Neural progenitor cell (in vitro differentiated cells): ENCODE data around the gene POC5. TPM values are rescaled to one million over a fixed set of nuclear protein-coding genes. Genes with fewer than 3 reads are reported as not detected.

Source experiments
- DNase-seq: peaks from one replicate; pipeline ENCODE4 v3.0.0-alpha.2; 2016; ENCODE audit warnings: low spot score
- H2AFZ ChIP-seq: fragments of 200-600 bp; sonication (generic); replicated peaks from 2 replicates; pipeline ENCODE4 v1.6.1; 2016; ENCODE audit warnings: antibody characterized with exemption
- H3F3A ChIP-seq: fragments of 200-600 bp; sonication (generic); 2 replicates; pipeline ENCODE4 v1.6.1; 2016; ENCODE audit warnings: antibody characterized with exemption, low read depth
- H3K27ac ChIP-seq: fragments of 200-600 bp; sonication (generic); 2 replicates; pipeline ENCODE4 v1.5.1; 2016; ENCODE audit warnings: mild to moderate bottlenecking
- H3K27me3 ChIP-seq: fragments of 200-600 bp; sonication (generic); 2 replicates; pipeline ENCODE4 v1.6.1; 2016; ENCODE audit warnings: mild to moderate bottlenecking, moderate library complexity
- H3K36me3 ChIP-seq: fragments of 200-600 bp; sonication (generic); 2 replicates; pipeline ENCODE4 v1.5.1; 2016
- H3K4me1 ChIP-seq: fragments of 200-600 bp; sonication (generic); 2 replicates; pipeline ENCODE4 v1.6.1; 2016; ENCODE audit warnings: mixed run types
- H3K4me2 ChIP-seq: fragments of 200-600 bp; sonication (generic); 2 replicates; pipeline ENCODE4 v1.6.1; 2016
- H3K4me3 ChIP-seq: fragments of 200-600 bp; sonication (generic); 2 replicates; pipeline ENCODE4 v1.5.1; 2016
- H3K79me2 ChIP-seq: fragments of 200-600 bp; sonication (generic); 2 replicates; pipeline ENCODE4 v1.6.1; 2016; ENCODE audit warnings: low read depth
- H3K9ac ChIP-seq: fragments of 200-600 bp; sonication (generic); 2 replicates; pipeline ENCODE4 v1.6.1; 2016
- H3K9me3 ChIP-seq: fragments of 200-600 bp; sonication (generic); 2 replicates; pipeline ENCODE4 v1.5.1; 2016; ENCODE audit warnings: low read depth
- H4K20me1 ChIP-seq: fragments of 200-600 bp; sonication (generic); 2 replicates; pipeline ENCODE4 v1.6.1; 2016; ENCODE audit warnings: low read depth
- H3K27ac Mint-ChIP-seq: 3 replicates; pipeline ENCODE4 v1.8.0; 2021; ENCODE audit warnings: mixed read lengths
- H3K27me3 Mint-ChIP-seq: 2 replicates; pipeline ENCODE4 v1.8.0; 2022; ENCODE audit warnings: low read depth, mild to moderate bottlenecking, inconsistent platforms, moderate library complexity, mixed read lengths; ENCODE audit not compliant: insufficient read depth
- H3K36me3 Mint-ChIP-seq: 3 replicates; pipeline ENCODE4 v1.8.0; 2021; ENCODE audit warnings: mixed read lengths
- H3K4me1 Mint-ChIP-seq: 3 replicates; pipeline ENCODE4 v1.8.0; 2021; ENCODE audit warnings: mixed read lengths
- H3K4me3 Mint-ChIP-seq: 3 replicates; pipeline ENCODE4 v1.8.0; 2021; ENCODE audit warnings: mild to moderate bottlenecking, moderate library complexity, mixed read lengths
- H3K9me3 Mint-ChIP-seq: 3 replicates; pipeline ENCODE4 v1.8.0; 2020; ENCODE audit warnings: mixed read lengths
- EZH2 ChIP-seq: fragments of 200-600 bp; sonication (generic); IDR thresholded peaks from 2 replicates; pipeline ENCODE4 v1.6.1; 2017; ENCODE audit warnings: antibody characterized with exemption, mild to moderate bottlenecking, moderate library complexity
- EZH2phosphoT487 ChIP-seq: fragments of 200-600 bp; sonication (generic); IDR thresholded peaks from 2 replicates; pipeline ENCODE4 v1.6.1; 2017; ENCODE audit warnings: antibody characterized with exemption
- total RNA-seq: library from RNA; depleted of rRNA; stranded (reverse); fragments of >200 nt; gene quantifications from 2 replicates; pipeline ENCODE4 v1.2.3, GENCODE V29; 2015; ENCODE audit warnings: low replicate concordance
- TF ChIP-seq, protein P1 (sequence below): fragments of 200-600 bp; sonication (generic); IDR thresholded peaks from 2 replicates; pipeline ENCODE4 v1.5.1; 2017; ENCODE audit warnings: antibody characterized with exemption, mild to moderate bottlenecking

The POC5 gene
- total RNA-seq, 1 donor from 2014 or later, result 58.2 TPM

GRCh38 chr5:75756211-75756610 is 39.0 kb upstream of the POC5 start:
- H2AFZ ChIP-seq, result peak overlapping the region; percentile 73
- H3K27me3 ChIP-seq, result peaks cover 22% of the 10 kb centered on the region
- H3K4me1 Mint-ChIP-seq, result peaks cover 15% of the 10 kb centered on the region
- no peak for DNase-seq
- no peaks in the 10 kb centered on the region for H3K36me3 ChIP-seq
- H3K9me3 ChIP-seq, result no peaks in the 10 kb centered on the region
- no peak overlapping the region for H3K27ac Mint-ChIP-seq
- H3K4me1 ChIP-seq, result peaks cover 5% of the 10 kb centered on the region
- H3K79me2 ChIP-seq, result no peaks in the 10 kb centered on the region
- H3K27me3 Mint-ChIP-seq, result peaks cover 3% of the 10 kb centered on the region
- no peaks in the 10 kb centered on the region for H4K20me1 ChIP-seq
- H3K4me3 ChIP-seq, result no peak overlapping the region
- no peaks in the 10 kb centered on the region for H3F3A ChIP-seq
- no peak overlapping the region for H3K4me2 ChIP-seq
- H3K27ac ChIP-seq, result no peak overlapping the region
- H3K9ac ChIP-seq, result no peak overlapping the region
- TF ChIP-seq, protein P1, sequence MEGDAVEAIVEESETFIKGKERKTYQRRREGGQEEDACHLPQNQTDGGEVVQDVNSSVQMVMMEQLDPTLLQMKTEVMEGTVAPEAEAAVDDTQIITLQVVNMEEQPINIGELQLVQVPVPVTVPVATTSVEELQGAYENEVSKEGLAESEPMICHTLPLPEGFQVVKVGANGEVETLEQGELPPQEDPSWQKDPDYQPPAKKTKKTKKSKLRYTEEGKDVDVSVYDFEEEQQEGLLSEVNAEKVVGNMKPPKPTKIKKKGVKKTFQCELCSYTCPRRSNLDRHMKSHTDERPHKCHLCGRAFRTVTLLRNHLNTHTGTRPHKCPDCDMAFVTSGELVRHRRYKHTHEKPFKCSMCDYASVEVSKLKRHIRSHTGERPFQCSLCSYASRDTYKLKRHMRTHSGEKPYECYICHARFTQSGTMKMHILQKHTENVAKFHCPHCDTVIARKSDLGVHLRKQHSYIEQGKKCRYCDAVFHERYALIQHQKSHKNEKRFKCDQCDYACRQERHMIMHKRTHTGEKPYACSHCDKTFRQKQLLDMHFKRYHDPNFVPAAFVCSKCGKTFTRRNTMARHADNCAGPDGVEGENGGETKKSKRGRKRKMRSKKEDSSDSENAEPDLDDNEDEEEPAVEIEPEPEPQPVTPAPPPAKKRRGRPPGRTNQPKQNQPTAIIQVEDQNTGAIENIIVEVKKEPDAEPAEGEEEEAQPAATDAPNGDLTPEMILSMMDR, result no peak
- no peak for TF ChIP-seq EZH2phosphoT487
- no peak for TF ChIP-seq EZH2
- no peaks in the 10 kb centered on the region for H3K36me3 Mint-ChIP-seq
- no peak overlapping the region for H3K4me3 Mint-ChIP-seq
- H3K9me3 Mint-ChIP-seq, result no peaks in the 10 kb centered on the region

DNA sequence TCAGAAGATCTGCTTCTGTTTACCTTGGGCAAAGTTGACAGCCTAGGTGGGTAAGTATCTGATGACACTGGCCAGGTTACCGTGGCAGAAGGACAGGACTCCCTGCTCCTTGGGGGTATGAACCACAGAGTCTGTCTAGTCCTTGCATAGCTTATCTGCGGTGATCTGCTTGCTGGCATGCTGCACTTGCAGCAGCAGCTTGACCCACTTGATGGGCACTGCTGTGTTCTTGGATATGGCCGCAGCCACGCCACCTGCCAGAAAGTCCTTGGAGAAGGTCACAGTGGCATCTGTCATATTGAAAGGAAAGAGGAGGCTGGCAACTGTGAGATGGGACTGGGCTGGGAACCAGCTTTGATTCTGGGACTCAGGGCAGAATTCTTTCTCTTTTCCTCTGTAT is 35.9 kb upstream of the POC5 start:
- Histone ChIP-seq H3K4me1 (peaks cover 5% of the 10 kb centered on the region), H4K20me1 (no peaks in the 10 kb centered on the region), H3K27ac (no peak overlapping the region), H3K4me3 (no peak overlapping the region), H3F3A (no peaks in the 10 kb centered on the region), H3K79me2 (no peaks in the 10 kb centered on the region), H2AFZ (no peak overlapping the region), H3K9ac (no peak overlapping the region), H3K4me2 (no peak overlapping the region), H3K36me3 (no peaks in the 10 kb centered on the region), H3K27me3 (peaks cover 20% of the 10 kb centered on the region), H3K9me3 (no peaks in the 10 kb centered on the region)
- H3K4me1 Mint-ChIP-seq, result peaks cover 15% of the 10 kb centered on the region
- H3K27me3 Mint-ChIP-seq, result peaks cover 3% of the 10 kb centered on the region
- TF ChIP-seq EZH2phosphoT487 (no peak), EZH2 (no peak)
- TF ChIP-seq, protein P1, result no peak
- DNase-seq, result no peak
- H3K4me3 Mint-ChIP-seq, result no peak overlapping the region
- no peaks in the 10 kb centered on the region for H3K9me3 Mint-ChIP-seq
- no peaks in the 10 kb centered on the region for H3K36me3 Mint-ChIP-seq
- H3K27ac Mint-ChIP-seq, result no peak overlapping the region

GRCh38 chr5:75744355-75744754 is 27.1 kb upstream of the POC5 start:
- Histone ChIP-seq H3K27ac (no peak overlapping the region), H3K9me3 (no peaks in the 10 kb centered on the region), H3F3A (no peaks in the 10 kb centered on the region), H3K4me1 (no peaks in the 10 kb centered on the region), H3K79me2 (no peaks in the 10 kb centered on the region), H2AFZ (no peak overlapping the region), H3K4me3 (no peak overlapping the region), H3K36me3 (no peaks in the 10 kb centered on the region), H3K27me3 (no peaks in the 10 kb centered on the region), H4K20me1 (no peaks in the 10 kb centered on the region), H3K4me2 (no peak overlapping the region), H3K9ac (no peak overlapping the region)
- H3K27ac Mint-ChIP-seq, result no peak overlapping the region
- TF ChIP-seq, protein P1, result no peak
- TF ChIP-seq EZH2 (no peak), EZH2phosphoT487 (no peak)
- no peak for DNase-seq
- H3K4me3 Mint-ChIP-seq, result no peak overlapping the region
- peaks cover 2% of the 10 kb centered on the region for H3K9me3 Mint-ChIP-seq
- H3K27me3 Mint-ChIP-seq, result peaks cover 2% of the 10 kb centered on the region
- H3K4me1 Mint-ChIP-seq, result no peaks in the 10 kb centered on the region
- no peaks in the 10 kb centered on the region for H3K36me3 Mint-ChIP-seq
